IMR-90 (cell line): ENCODE results near the gene CAVIN1. TPM values are rescaled to one million over a fixed set of nuclear protein-coding genes. Genes with fewer than 3 reads are reported as not detected.

Source experiments
- ATAC-seq: fragments of 200-7000 bp; cut with Tn5 transposase; 2 replicates; pipeline ENCODE4 v1.9.1; 2020; ENCODE audit warnings: low read depth, mild to moderate bottlenecking, moderate library complexity
- BruUV-seq: library from RNA; stranded (reverse); fragments of 400-500 nt; replicated peaks from 2 replicates; lab custom pipeline; 2021; lab: Mats Ljungman, UMichigan
- CTCF ChIA-PET: fragments of 300-600 bp; formaldehyde crosslinking; extraction: SDS; loops from one replicate; lab custom pipeline; 2021; ENCODE audit warnings: antibody characterized with exemption; lab: Yijun Ruan, JAX
- POLR2A ChIA-PET: fragments of 300-600 bp; sonication (Branson Sonifier 250); formaldehyde crosslinking; loops from one replicate; lab custom pipeline; 2022; ENCODE audit warnings: antibody characterized with exemption; ENCODE audit not compliant: unreplicated experiment; lab: Charles Lee
- DNase-seq: peaks from one replicate; pipeline ENCODE4 v3.0.0; 2013
- H2AFZ ChIP-seq: replicated peaks from 2 replicates; pipeline ENCODE3; 2013; ENCODE audit warnings: low read length, mild to moderate bottlenecking; ENCODE audit not compliant: poor library complexity
- H2AK5ac ChIP-seq: 2 replicates; pipeline ENCODE4 v1.6.1; 2013; ENCODE audit warnings: low read depth, low read length, inconsistent platforms
- H2AK9ac ChIP-seq: replicated peaks from 2 replicates; pipeline ENCODE3; 2013; ENCODE audit warnings: mild to moderate bottlenecking, low read depth, low read length, moderate library complexity; ENCODE audit not compliant: poor library complexity
- H2BK120ac ChIP-seq: 2 replicates; pipeline ENCODE4 v1.6.1; 2013; ENCODE audit warnings: low read depth, low read length, inconsistent platforms
- H2BK15ac ChIP-seq: 3 replicates; pipeline ENCODE4 v1.6.1; 2013; ENCODE audit warnings: low read depth, low read length, inconsistent platforms
- H2BK20ac ChIP-seq: 2 replicates; pipeline ENCODE4 v1.6.1; 2013; ENCODE audit warnings: low read depth, mild to moderate bottlenecking, inconsistent platforms, low read length, moderate library complexity
- H2BK5ac ChIP-seq: 2 replicates; pipeline ENCODE4 v1.6.1; 2013; ENCODE audit warnings: mild to moderate bottlenecking, low read depth, low read length, inconsistent platforms; ENCODE audit not compliant: poor library complexity, severe bottlenecking
- H3K14ac ChIP-seq: replicated peaks from 2 replicates; pipeline ENCODE4 v1.6.1; 2013; ENCODE audit warnings: low read depth, low read length, inconsistent platforms
- H3K18ac ChIP-seq: 2 replicates; pipeline ENCODE4 v1.6.1; 2013; ENCODE audit warnings: low read depth, low read length, control low read depth
- H3K23ac ChIP-seq: 2 replicates; pipeline ENCODE4 v1.6.1; 2013; ENCODE audit warnings: low read depth, low read length, inconsistent platforms
- H3K27ac ChIP-seq: 2 replicates; pipeline ENCODE4 v1.5.1; 2013; ENCODE audit warnings: mild to moderate bottlenecking, control low read depth, low read length; ENCODE audit not compliant: insufficient read depth
- H3K27me3 ChIP-seq: 2 replicates; pipeline ENCODE4 v1.6.1; 2013; ENCODE audit warnings: low read length; ENCODE audit not compliant: control insufficient read depth, insufficient read depth
- H3K36me3 ChIP-seq: 2 replicates; pipeline ENCODE4 v1.6.1; 2013; ENCODE audit warnings: low read length, mixed read lengths; ENCODE audit not compliant: control insufficient read depth, insufficient read depth
- H3K4ac ChIP-seq: 2 replicates; pipeline ENCODE4 v1.6.1; 2013; ENCODE audit warnings: low read depth, low read length, inconsistent platforms
- H3K4me1 ChIP-seq: 2 replicates; pipeline ENCODE4 v1.6.1; 2013; ENCODE audit warnings: low read length, mixed read lengths; ENCODE audit not compliant: control insufficient read depth, insufficient read depth
- H3K4me2 ChIP-seq: 2 replicates; pipeline ENCODE4 v1.6.1; 2013; ENCODE audit warnings: low read depth, mild to moderate bottlenecking, control low read depth, low read length, moderate library complexity
- H3K4me3 ChIP-seq: 2 replicates; pipeline ENCODE4 v1.5.1; 2013; ENCODE audit warnings: low read depth, mild to moderate bottlenecking, control low read depth, low read length, moderate library complexity; ENCODE audit not compliant: insufficient read depth
- H3K56ac ChIP-seq: 2 replicates; pipeline ENCODE4 v1.6.1; 2013; ENCODE audit warnings: low read length, inconsistent platforms; ENCODE audit not compliant: insufficient read depth; ENCODE audit errors: extremely low read depth
- H3K79me1 ChIP-seq, 2 experiments: 2 replicates each; pipeline ENCODE4 v1.6.1; 2013; ENCODE audit warnings: low read length in 2 of 2, inconsistent platforms in 1 of 2, low read depth in 1 of 2
- H3K9ac ChIP-seq: 2 replicates; pipeline ENCODE4 v1.6.1; 2013; ENCODE audit warnings: low read depth, low read length, control low read depth
- H3K9me1 ChIP-seq: 2 replicates; pipeline ENCODE4 v1.6.1; 2013; ENCODE audit warnings: low read length, inconsistent platforms; ENCODE audit not compliant: insufficient read depth
- H3K9me3 ChIP-seq: 2 replicates; pipeline ENCODE4 v1.6.1; 2013; ENCODE audit warnings: low read length; ENCODE audit not compliant: control insufficient read depth, insufficient read depth
- H4K20me1 ChIP-seq: 2 replicates; pipeline ENCODE4 v1.6.1; 2013; ENCODE audit warnings: low read length, inconsistent platforms; ENCODE audit not compliant: insufficient read depth
- H4K5ac ChIP-seq: 2 replicates; pipeline ENCODE4 v1.6.1; 2013; ENCODE audit warnings: mild to moderate bottlenecking, low read depth, low read length, control low read depth
- H4K8ac ChIP-seq, 2 experiments: 2 replicates each; pipeline ENCODE4 v1.6.1; 2013; ENCODE audit warnings: low read depth in 2 of 2, low read length in 2 of 2, control low read depth in 1 of 2, inconsistent platforms in 1 of 2
- H4K91ac ChIP-seq: 2 replicates; pipeline ENCODE4 v1.6.1; 2013; ENCODE audit warnings: low read depth, low read length, inconsistent platforms; ENCODE audit not compliant: insufficient read depth
- CEBPB ChIP-seq: IDR thresholded peaks from 2 replicates; pipeline ENCODE4 v1.6.1; 2012; ENCODE audit warnings: low read depth, low read length, improper control_type of control experiment
- CTCF ChIP-seq: conservative IDR thresholded peaks from 2 replicates; pipeline ENCODE4 v1.5.1; 2012; ENCODE audit warnings: mild to moderate bottlenecking, low read depth, low read length, improper control_type of control experiment
- MAZ ChIP-seq: IDR thresholded peaks from 2 replicates; pipeline ENCODE4 v1.6.1; 2012; ENCODE audit warnings: low read depth, mild to moderate bottlenecking, low read length, improper control_type of control experiment, moderate library complexity, borderline replicate concordance
- NFE2L2 ChIP-seq: fragments of 150-350 bp; IDR thresholded peaks from 2 replicates; pipeline ENCODE4 v1.6.1; 2016; ENCODE audit warnings: low read depth, mild to moderate bottlenecking, low read length
- POLR2A ChIP-seq: IDR thresholded peaks from 2 replicates; pipeline ENCODE4 v1.6.1; 2012; ENCODE audit warnings: mild to moderate bottlenecking, low read depth, low read length
- RAD21 ChIP-seq: IDR thresholded peaks from 2 replicates; pipeline ENCODE4 v1.6.1; 2012; ENCODE audit warnings: low read length, improper control_type of control experiment
- WGBS, 2 experiments: methylation state at CpG; one replicate each; pipeline versions ENCODE4 v1.1.5 to v1.1.7; 2013; ENCODE audit warnings: missing lambda C conversion rate in 2 of 2; ENCODE audit not compliant: insufficient read length in 1 of 2; ENCODE audit errors: extremely low coverage in 2 of 2; 5-methylcytosine and 5-hydroxymethylcytosine counted together
- dilution Hi-C: fragments of 300-500 bp; cut with HindIII; formaldehyde crosslinking; loops from one replicate; pipeline ENCODE4 v1.14.3; 2018; ENCODE audit warnings: low sequenced_read_pairs; ENCODE audit not compliant: unreplicated experiment
- in situ Hi-C: fragments of 300-500 bp; cut with MboI; formaldehyde crosslinking; loops from 3 replicates; pipeline ENCODE4 v1.14.3; 2019; ENCODE audit warnings: low sequenced_read_pairs, inconsistent platforms, mixed read lengths
- intact Hi-C: fragments of 100-400 bp; cut with micrococcal nuclease; formaldehyde crosslinking; loops from 2 replicates; pipeline ENCODE4 v1.10.0; 2022
- polyA plus RNA-seq, 3 experiments: library from polyadenylated mRNA; depleted of rRNA; stranded (reverse); fragments of >200 nt; gene quantifications; 2 replicates each; pipeline ENCODE4 v1.2.3, GENCODE V29; 2012; ENCODE audit warnings: low replicate concordance in 1 of 3
- total RNA-seq: library from RNA; depleted of rRNA; stranded (reverse); fragments of >200 nt; gene quantifications from 2 replicates; pipeline ENCODE4 v1.2.3, GENCODE V29; 2012

Gene CAVIN1
- total and polyA plus RNA-seq, 2 of the 4 experiments (the other 2 are of a cell fraction), result 491 to 556 TPM

DNA sequence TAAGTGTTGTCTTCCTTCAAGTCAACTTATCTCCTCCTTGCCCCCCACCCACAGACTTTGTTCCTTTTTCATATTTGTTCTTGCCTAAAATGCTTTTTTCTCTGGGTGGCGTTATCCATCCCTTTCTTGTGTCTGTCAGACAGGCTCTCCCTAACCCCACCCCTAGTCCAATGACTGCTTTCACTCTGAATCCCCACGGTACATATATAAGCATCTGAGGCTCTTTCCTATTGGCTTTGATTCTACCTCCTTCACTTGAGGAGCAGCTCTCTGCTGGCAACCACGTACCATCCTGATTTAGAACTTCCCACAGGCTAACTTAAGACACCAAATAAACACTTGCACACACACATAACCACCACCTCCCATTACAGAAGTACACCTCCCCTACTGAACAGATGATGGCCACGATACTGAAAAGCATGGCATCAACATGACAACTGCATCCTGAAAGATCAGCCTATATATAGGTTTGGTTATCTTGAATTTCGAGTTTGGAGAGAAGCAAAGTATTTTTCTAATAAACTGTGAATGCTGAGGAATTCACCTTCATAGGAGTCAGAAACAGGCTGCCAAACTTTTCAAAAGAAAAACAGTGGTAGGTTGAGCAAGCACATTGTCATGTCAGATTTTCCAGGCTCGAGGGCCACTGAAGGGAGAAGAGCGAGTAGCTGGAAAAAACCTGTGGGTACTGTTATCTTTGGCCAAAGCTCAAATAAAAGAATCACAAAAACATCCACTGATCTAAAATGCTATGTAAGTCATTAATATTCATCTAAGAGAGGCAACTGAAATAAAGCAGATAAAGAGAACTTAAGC, 59.1 kb downstream of the CAVIN1 start:
- no peak overlapping the region for H2AFZ ChIP-seq
- dilution Hi-C loops (no loop called here), in situ Hi-C loops (no loop called here), intact Hi-C loops (no loop called here)
- peaks cover 17% of the 10 kb centered on the region for H3K4me1 ChIP-seq
- BruUV-seq, result no TSS peak
- peak overlapping the region; percentile 9; the same call in 1 of the 2 replicates for H3K4me2 ChIP-seq
- H2BK20ac ChIP-seq, result no peak overlapping the region
- no peak overlapping the region for H4K8ac ChIP-seq
- peak overlapping the region; percentile 67 for H2BK5ac ChIP-seq
- H3K23ac ChIP-seq, result 0 out of 2 replicates have a peak overlapping the region, but pooled peaks have one; percentile 41
- H2BK15ac ChIP-seq, result no peak overlapping the region
- H3K9me1 ChIP-seq, result peaks cover 30% of the 10 kb centered on the region
- no peak overlapping the region for H2BK120ac ChIP-seq
- no peak overlapping the region for H3K18ac ChIP-seq
- no peaks in the 10 kb centered on the region for H3K9me3 ChIP-seq
- ATAC-seq, result peak; percentile 19; the same call in 1 of the 2 replicates
- H3K56ac ChIP-seq, result no peak overlapping the region
- H2AK9ac ChIP-seq, result no peak overlapping the region
- peak; percentile 72 for DNase-seq
- H4K5ac ChIP-seq, result no peak overlapping the region
- H4K20me1 ChIP-seq, result peaks cover 93% of the 10 kb centered on the region
- no peaks in the 10 kb centered on the region for H3K27me3 ChIP-seq
- H3K36me3 ChIP-seq, result peaks cover 1% of the 10 kb centered on the region; the same call in 1 of the 2 replicates
- CTCF ChIA-PET, result no interaction called here
- H2AK5ac ChIP-seq, result peak overlapping the region; percentile 55
- TF ChIP-seq CEBPB (peak; percentile 63), RAD21 (no peak), MAZ (no peak), POLR2A (no peak), CTCF (no peak), NFE2L2 (no peak)
- no peak overlapping the region for H3K4me3 ChIP-seq
- H3K79me1 ChIP-seq, result peaks cover 31 to 98% of the 10 kb centered on the region in 2 experiments
- no peak overlapping the region for H3K4ac ChIP-seq
- no peak overlapping the region for H4K91ac ChIP-seq
- POLR2A ChIA-PET, result no interaction called here
- 83% methylated on average over 3 of the region's 7 CpGs; no CpG with 5 or more reads in 1 of the 2 experiments for WGBS, 2 experiments
- no peak overlapping the region for H3K27ac ChIP-seq
- no peak overlapping the region; the same call in 1 of the 2 replicates for H3K14ac ChIP-seq
- no peak overlapping the region for H3K9ac ChIP-seq
